GM20431 (cell line): ENCODE data around the gene SESTD1.
"Not testable (repeated sequence)": the region's sequence is repeated elsewhere in the genome, so short reads cannot be mapped to it uniquely, and the experiment has no call there.

Source experiments
- in situ Hi-C: fragments of 300-500 bp; cut with MseI, MboI; formaldehyde crosslinking; loops from one replicate; pipeline ENCODE4 v1.15.0; 2020; ENCODE audit warnings: low sequenced_read_pairs; ENCODE audit not compliant: unreplicated experiment

The SESTD1 gene

GRCh38 chr2:179132076-179132475, 132.6 kb downstream of the SESTD1 start:
- in situ Hi-C loops, result loop anchor here (25.0 kb wide), 2 partner anchors 245 to 370 kb away; no protein-coding TSS in a partner anchor

GRCh38 chr2:179130560-179130959, 134.1 kb downstream of the SESTD1 start:
- in situ Hi-C loops, result loop anchor here (25.0 kb wide), 2 partner anchors 243 to 368 kb away; no protein-coding TSS in a partner anchor

GRCh38 chr2:179129574-179130238, 134.9 kb downstream of the SESTD1 start:
- in situ Hi-C loops, result loop anchor here (25.0 kb wide), 2 partner anchors 242 to 367 kb away; no protein-coding TSS in a partner anchor

- in situ Hi-C loops, result loop anchor here (25.0 kb wide), 2 partner anchors 238 to 363 kb away; no protein-coding TSS in a partner anchor
These were observed 139.2 kb downstream of the SESTD1 start for GRCh38 chr2:179125404-179125803.

GRCh38 chr2:179124282-179124681, 140.3 kb downstream of the SESTD1 start:
- in situ Hi-C loops, result no loop called here

GRCh38 chr2:179123272-179123662, 141.4 kb downstream of the SESTD1 start:
- in situ Hi-C loops, result no loop called here

- in situ Hi-C loops, result no loop called here
These were observed 156.9 kb downstream of the SESTD1 start for GRCh38 chr2:179107737-179108136.

- in situ Hi-C loops, result no loop called here
These were observed 157.8 kb downstream of the SESTD1 start for GRCh38 chr2:179106676-179107428.

GRCh38 chr2:179106342-179106675, 158.3 kb downstream of the SESTD1 start:
- in situ Hi-C loops, result no loop called here

GRCh38 chr2:179104736-179105135, 159.9 kb downstream of the SESTD1 start:
- in situ Hi-C loops, result no loop called here

GRCh38 chr2:179098080-179098689, 166.4 kb downstream of the SESTD1 start:
- in situ Hi-C loops, result no loop called here

GRCh38 chr2:179097131-179097530, 167.5 kb downstream of the SESTD1 start:
- in situ Hi-C loops, result no loop called here

- in situ Hi-C loops, result no loop called here
These were observed 168.5 kb downstream of the SESTD1 start for GRCh38 chr2:179096090-179096489.

GRCh38 chr2:179092912-179093311, 171.7 kb downstream of the SESTD1 start:
- in situ Hi-C loops, result not testable (repeated sequence)

GRCh38 chr2:179082697-179083096, 181.9 kb downstream of the SESTD1 start:
- in situ Hi-C loops, result no loop called here

GRCh38 chr2:179081954-179082353, 182.7 kb downstream of the SESTD1 start:
- in situ Hi-C loops, result no loop called here

- in situ Hi-C loops, result no loop called here
These were observed 192.1 kb downstream of the SESTD1 start for GRCh38 chr2:179072527-179072926.

GRCh38 chr2:179071810-179072355, 192.7 kb downstream of the SESTD1 start:
- in situ Hi-C loops, result no loop called here

- in situ Hi-C loops, result no loop called here
These were observed 193.7 kb downstream of the SESTD1 start for GRCh38 chr2:179070895-179071294.

GRCh38 chr2:179069685-179070084, 194.9 kb downstream of the SESTD1 start:
- in situ Hi-C loops, result no loop called here
